ENCODE data around the gene ELFN2. TPM values are rescaled to one million over a fixed set of nuclear protein-coding genes. Genes with fewer than 3 reads are reported as not detected.

ELFN2 gene
- total RNA-seq, 4 donors from 2014 or later, result under 0.01 to 0.19 (median 0.16) TPM; not detected in 1

GRCh38 chr22:37467391-37467955, 40.2 kb upstream of the ELFN2 start:
- Histone ChIP-seq H3K4me3 (no peak overlapping the region), H3K9me3 (no peaks in the 10 kb centered on the region), H3K36me3 (no peaks in the 10 kb centered on the region), H3K27me3 (peaks cover 86% of the 10 kb centered on the region), H3K4me1 (no peaks in the 10 kb centered on the region), H3K27ac (no peak overlapping the region)
- TF ChIP-seq EP300 (IDR thresholded peaks at IDR 0.05) (no peak), CTCF (IDR thresholded peaks at IDR 0.05) (no peak), POLR2A (IDR thresholded peaks at IDR 0.05) (no peak), POLR2AphosphoS5 (IDR thresholded peaks at IDR 0.05) (no peak)
- WGBS, 2 donors (ENCODE audit: low coverage in 1 of 2), result no CpG with 5 or more reads among the region's 14 CpGs
- ATAC-seq, result no peak

- no peak for ATAC-seq
- Histone ChIP-seq H3K4me1 (no peaks in the 10 kb centered on the region), H3K27ac (no peak overlapping the region), H3K9me3 (no peaks in the 10 kb centered on the region), H3K36me3 (no peaks in the 10 kb centered on the region), H3K4me3 (no peak overlapping the region), H3K27me3 (peaks cover 95% of the 10 kb centered on the region)
- 11 to 17% methylated on average over 3 of the region's 4 CpGs for WGBS, 2 donors (ENCODE audit: low coverage in 1 of 2)
- TF ChIP-seq CTCF (IDR thresholded peaks at IDR 0.05) (no peak), EP300 (IDR thresholded peaks at IDR 0.05) (no peak), POLR2AphosphoS5 (IDR thresholded peaks at IDR 0.05) (no peak), POLR2A (IDR thresholded peaks at IDR 0.05) (no peak)
Measured at GRCh38 chr22:37464181-37464580, 36.9 kb upstream of the ELFN2 start.

GRCh38 chr22:37462983-37463382, 35.7 kb upstream of the ELFN2 start:
- H3K4me3 ChIP-seq, result no peak overlapping the region
- no peaks in the 10 kb centered on the region for H3K36me3 ChIP-seq
- H3K4me1 ChIP-seq, result no peaks in the 10 kb centered on the region
- ATAC-seq, result no peak
- TF ChIP-seq EP300 (IDR thresholded peaks at IDR 0.05) (no peak), CTCF (IDR thresholded peaks at IDR 0.05) (no peak), POLR2AphosphoS5 (IDR thresholded peaks at IDR 0.05) (no peak), POLR2A (IDR thresholded peaks at IDR 0.05) (no peak)
- no peak overlapping the region for H3K27ac ChIP-seq
- H3K27me3 ChIP-seq, result peaks cover 98% of the 10 kb centered on the region
- 0 to 7% methylated on average over 3 to 4 of the region's 5 CpGs for WGBS, 2 donors (ENCODE audit: low coverage in 1 of 2)
- H3K9me3 ChIP-seq, result no peaks in the 10 kb centered on the region

- Histone ChIP-seq H3K27ac (no peak overlapping the region), H3K4me3 (no peak overlapping the region), H3K36me3 (no peaks in the 10 kb centered on the region), H3K27me3 (peaks cover 98% of the 10 kb centered on the region), H3K4me1 (no peaks in the 10 kb centered on the region), H3K9me3 (no peaks in the 10 kb centered on the region)
- no peak for ATAC-seq
- 33 to 60% methylated on average over 1 to 2 of the region's 5 CpGs for WGBS, 2 donors (ENCODE audit: low coverage in 1 of 2)
- no peak for TF ChIP-seq CTCF (IDR thresholded peaks at IDR 0.05)
- TF ChIP-seq POLR2A (IDR thresholded peaks at IDR 0.05), result no peak
Measured at GRCh38 chr22:37462436-37462835, 35.2 kb upstream of the ELFN2 start.

GRCh38 chr22:37461961-37462360, 34.7 kb upstream of the ELFN2 start:
- H3K4me1 ChIP-seq, result no peaks in the 10 kb centered on the region
- TF ChIP-seq POLR2AphosphoS5 (IDR thresholded peaks at IDR 0.05) (no peak), EP300 (IDR thresholded peaks at IDR 0.05) (no peak), CTCF (IDR thresholded peaks at IDR 0.05) (no peak), POLR2A (IDR thresholded peaks at IDR 0.05) (no peak)
- ATAC-seq, result no peak
- no peak overlapping the region for H3K4me3 ChIP-seq
- H3K36me3 ChIP-seq, result no peaks in the 10 kb centered on the region
- H3K27ac ChIP-seq, result no peak overlapping the region
- WGBS, 2 donors (ENCODE audit: low coverage in 1 of 2), result 21 to 37% methylated on average over 3 to 6 of the region's 6 CpGs
- peaks cover 98% of the 10 kb centered on the region for H3K27me3 ChIP-seq
- no peaks in the 10 kb centered on the region for H3K9me3 ChIP-seq
